Cortex of kidney (tissue), 1 donor: ENCODE data around the gene TSHZ2.
"Not testable (repeated sequence)": the region's sequence is repeated elsewhere in the genome, so short reads cannot be mapped to it uniquely, and the experiment has no call there.

Source experiments
- DNase-seq: peaks from one replicate; lab custom pipeline; 2025; lab: John Stamatoyannopoulos, UW

The TSHZ2 gene

DNA sequence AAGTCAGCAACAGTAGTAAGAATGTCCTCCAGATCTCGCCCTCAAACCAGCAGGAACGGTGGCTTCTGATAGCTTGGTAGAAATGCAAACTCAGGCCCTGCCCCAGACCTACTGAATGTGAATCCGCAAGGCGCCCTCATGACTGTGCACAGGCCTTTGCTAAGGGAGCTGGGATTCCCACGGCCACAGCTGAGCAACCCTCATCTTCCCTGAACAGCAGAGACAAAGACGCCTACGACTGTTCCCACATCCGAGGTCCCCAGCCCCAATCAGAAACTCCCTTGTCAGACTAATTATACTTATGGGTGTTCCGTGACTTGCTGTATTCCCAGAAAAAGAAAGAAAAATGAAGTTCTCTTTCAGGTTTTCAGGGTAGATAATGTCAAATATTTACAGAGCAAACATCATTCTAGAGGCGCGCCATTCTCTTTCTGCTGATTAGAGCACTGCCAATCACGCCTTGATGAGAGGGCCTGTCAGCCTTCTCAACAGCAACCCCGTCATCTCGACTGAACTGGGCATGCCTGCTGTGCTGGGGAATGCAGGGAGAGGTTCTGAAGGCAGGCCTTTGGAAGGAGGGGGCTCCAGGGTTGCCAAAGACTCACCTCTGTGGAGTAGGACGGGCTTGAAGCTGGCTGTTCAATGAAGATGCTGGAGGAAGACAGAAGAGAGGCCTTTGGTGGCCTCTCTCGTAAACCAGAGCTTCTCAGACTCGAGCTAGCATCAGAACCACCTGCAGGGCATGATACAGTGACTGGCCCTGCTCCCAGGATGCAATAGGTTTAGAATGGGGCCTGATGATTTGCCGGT is 541.5 kb downstream of the TSHZ2 start:
- DNase-seq = no peak

DNA sequence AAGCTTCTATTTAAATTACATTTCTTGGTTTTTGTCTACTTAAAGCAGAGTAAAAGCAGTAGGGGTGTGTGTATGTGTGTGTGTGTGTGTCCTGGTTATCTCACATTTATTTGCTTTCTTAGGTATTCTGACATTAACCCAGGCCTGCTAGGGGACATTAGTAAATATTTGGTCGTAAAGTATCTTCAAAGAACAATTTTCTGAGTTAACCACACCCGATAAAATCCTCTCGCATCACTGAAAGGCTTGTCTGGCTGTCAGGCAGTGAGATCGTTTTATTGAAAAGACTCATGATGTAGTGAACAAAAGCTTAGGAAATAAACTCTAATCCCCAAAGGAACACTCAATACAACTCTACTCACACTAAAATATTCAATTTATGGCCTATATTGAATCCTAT is 543.6 kb downstream of the TSHZ2 start:
- no peak for DNase-seq

DNA sequence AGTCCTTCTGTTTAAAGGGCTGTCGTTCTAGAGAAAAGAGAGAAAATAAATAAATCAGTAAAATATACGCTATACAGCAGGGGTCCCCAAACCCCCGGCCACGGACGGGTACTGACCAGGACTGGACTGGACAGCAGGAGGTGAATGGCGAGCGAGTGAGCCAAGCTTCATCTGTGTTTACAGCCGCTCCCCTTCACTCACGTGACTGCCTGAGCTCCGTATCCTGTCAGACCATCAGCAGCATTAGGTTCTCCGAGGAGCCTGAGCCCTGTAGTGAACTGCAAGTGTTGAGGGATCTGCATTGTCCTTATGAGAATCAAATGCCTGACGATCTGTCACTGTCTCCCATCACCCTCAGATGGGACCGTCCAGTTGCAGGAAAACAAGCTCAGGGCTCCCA is 545.0 kb downstream of the TSHZ2 start:
- no peak for DNase-seq

DNA sequence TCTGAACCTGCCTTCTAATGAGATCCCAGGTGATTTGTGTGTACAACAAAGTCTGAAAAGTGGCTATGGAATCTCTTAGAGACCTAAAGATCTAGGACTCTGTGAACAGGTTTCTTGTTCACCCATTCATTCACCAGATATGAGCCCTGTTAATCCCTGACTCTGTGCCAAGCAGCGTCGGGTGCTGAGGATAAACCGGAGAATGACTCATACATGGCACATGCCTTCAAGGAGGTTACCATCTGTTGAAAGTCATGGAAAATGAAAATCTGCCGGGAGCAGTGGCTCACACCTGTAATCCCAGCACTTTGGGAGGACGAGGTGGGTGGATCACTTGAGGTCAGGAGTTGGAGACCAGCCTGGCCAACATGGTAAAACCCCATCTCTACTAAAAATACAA is 549.3 kb downstream of the TSHZ2 start:
- DNase-seq = not testable (repeated sequence)

DNA sequence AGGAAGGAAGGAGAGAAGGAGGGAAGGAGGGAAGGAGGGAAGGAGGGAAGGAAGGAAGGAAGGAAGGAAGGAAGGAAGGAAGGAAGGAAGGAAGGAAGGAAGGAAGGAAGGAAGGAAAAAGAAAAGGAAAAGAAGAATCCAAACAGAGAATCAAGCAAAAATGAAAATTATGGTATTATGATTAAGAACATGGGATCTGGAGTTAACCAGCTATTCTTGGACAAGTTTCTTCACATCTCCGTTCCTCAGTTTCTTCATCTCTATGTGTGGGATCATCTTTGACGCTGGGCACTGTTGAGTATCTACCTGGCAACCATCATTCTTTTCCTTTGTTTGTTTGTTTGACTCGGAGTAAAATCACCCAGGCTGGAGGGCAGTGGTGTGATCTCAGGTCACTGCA is 549.9 kb downstream of the TSHZ2 start:
- DNase-seq = no peak

DNA sequence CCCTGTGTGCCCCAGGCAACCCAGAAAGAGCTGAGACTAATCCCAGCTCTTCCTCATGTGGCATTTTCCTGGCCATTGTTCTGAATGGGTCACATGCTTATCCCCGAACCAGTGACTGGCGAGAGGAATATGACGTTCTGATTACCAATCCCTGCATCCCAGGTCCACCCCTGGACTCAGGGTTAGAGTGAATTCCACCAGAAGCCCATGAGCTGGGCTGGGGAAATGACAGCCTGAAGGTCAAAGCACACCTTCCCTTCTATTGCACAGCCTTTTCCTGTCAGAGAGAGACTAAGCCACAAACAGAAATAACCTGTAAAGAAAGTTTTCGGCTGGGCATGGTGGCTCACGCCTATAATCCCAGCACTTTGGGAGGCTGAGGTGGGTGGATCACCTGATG is 550.5 kb downstream of the TSHZ2 start:
- DNase-seq = no peak

DNA sequence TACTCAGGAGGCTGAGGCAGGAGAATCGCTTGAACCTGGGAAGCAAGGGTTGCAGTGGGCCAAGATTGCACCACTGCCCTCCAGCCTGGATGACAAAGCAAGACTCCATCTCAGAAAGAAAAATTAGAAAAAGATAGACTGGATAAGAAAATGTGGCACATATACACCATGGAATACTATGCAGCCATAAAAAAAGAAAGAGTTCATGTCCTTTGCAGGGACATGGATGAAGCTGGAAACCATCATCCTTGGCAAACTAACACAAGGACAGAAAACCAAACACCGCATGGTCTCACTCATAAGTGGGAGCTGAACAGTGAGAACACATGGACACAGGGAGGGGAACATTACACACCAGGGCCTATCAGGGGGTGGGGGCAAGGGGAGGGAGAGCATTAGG is 551.5 kb downstream of the TSHZ2 start:
- not testable (repeated sequence) for DNase-seq

DNA sequence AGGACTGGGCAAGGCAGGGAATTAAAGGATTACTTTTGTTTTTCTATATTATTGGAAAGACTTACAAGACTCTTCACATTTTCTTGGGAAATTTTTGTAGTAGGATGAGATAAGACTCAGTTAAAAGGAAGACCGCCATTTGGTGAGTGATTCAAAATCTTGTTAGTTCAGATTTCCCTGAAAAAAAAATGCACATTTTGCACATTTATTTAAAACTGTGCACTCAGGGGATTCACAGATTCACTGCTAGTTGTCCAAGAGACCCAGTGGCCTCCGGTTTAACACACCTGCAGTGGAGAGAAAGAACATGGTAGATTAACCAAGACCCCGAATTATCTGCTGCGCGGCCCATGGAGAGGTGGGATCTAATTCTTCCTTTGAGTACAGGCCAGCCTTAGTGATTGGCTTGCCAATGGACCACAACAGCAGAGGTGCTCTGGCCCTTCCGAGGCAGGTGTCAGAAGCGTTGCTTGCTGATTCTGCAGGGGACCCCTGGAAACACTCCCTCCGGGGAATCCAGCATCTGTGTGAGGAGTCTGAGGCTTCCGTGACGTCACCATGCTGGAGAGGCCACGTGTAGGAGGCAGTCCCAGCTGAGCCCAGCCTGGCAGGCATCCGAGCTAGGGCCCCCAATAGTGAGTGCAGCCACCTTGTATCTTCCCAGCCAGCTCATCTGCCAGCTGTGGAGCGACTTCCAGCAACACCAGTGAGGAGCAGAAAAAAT is 552.6 kb downstream of the TSHZ2 start:
- no peak for DNase-seq

DNA sequence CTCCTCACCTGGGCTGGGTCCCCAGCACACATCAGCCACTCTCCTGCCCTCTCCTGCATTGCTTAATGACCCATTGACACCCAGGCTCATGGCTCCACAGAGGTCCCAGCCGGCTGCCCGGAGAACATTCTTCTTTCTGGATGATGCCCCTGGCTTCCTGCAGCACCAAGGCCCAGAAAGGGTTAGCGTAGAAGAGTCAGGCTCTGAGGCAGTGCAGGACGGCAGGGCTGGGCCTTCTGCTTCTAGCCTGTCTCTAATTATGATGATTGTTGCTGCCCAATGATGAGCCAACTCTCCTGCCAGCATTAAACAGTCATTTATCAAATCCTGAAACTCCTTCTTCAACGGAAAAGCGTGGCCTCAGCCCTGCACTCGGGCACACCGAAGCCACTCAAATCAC is 555.0 kb downstream of the TSHZ2 start:
- no peak for DNase-seq

DNA sequence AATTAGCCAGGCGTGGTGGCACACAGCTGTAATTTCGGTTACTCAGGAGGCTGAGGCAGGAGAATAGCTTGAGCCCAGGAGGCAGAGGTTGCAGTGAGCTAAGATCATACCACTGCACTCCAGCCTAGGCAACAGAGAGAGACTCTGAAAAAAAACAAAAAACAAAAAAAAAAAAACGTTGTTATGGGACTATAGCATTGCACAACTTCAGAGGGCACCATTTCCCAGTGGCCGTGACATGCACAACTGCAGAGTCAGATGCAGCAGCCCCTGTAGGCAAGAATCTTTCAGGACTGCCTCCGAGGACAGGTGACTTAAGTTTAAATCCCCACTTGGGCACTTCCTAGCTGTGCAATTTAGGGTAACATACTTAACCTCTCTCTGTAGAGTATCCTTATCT is 557.5 kb downstream of the TSHZ2 start:
- DNase-seq = no peak

DNA sequence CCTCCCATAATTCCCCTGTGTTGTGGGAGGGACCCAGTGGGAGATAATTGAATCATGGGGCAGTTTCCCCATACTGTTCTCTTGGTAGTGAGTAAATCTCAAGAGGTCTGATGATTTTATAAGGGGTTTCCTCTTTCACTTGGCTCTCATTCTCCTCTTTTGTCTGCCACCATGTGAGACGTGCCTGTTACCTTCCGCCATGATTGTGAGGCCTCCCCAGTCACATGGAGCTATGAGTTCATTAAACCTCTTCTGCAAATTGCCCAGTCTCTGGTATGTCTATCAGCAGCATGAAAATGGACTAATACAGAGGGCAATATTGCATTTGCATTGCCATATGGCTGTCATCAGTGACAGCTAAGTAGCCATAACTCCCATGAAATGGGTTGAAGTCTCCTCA is 558.3 kb downstream of the TSHZ2 start:
- DNase-seq = no peak

DNA sequence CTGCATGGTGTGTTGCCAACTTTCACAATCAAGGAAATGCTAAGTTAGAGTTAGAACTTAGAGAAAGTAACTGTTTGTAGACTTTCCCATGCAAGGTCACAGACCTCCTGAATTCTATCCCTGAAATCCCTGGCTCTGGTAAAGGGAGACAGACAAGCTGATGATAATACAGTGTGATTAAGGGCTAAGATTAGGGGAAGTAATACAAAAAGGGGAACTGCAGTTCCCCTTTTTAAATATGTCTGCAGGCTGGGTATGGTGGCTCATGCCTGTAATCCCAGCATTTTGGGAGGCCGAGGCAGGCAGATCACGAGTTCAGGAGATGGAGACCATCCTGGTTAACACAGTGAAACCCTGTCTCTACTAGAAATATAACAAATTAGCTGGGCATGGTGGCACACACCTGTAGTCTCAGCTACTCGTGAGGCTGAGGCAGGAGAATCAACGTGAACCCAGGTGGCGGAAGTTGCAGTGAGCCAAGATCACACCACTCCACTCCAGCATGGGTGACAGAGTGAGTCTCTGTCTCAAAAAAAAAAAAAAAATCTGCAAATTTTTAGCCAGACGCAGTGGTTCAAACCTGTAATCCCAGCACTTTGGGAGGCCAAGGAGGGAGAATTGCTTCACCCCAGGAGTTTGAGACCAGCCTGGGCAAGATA is 560.6 kb downstream of the TSHZ2 start:
- DNase-seq = not testable (repeated sequence)

DNA sequence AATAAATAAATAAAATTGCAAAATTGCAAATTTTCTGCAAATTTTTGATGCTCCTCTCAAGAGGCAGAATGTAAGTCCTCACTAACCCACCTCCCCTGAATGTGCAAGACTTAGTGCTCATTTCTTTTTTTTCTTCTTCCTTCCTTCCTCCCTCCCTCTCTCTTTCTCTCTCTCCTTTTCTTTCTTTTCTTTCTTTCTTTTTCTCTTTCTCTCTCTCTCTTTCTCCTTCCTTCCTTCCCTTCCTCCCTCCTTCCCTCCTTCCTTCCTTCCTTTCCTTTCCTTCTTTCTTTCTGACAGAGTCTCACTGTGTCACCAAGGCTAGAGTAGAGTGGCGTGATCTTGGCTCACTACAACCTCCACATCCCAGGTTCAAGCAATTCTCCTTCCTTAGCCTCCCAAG is 561.3 kb downstream of the TSHZ2 start:
- no peak for DNase-seq

DNA sequence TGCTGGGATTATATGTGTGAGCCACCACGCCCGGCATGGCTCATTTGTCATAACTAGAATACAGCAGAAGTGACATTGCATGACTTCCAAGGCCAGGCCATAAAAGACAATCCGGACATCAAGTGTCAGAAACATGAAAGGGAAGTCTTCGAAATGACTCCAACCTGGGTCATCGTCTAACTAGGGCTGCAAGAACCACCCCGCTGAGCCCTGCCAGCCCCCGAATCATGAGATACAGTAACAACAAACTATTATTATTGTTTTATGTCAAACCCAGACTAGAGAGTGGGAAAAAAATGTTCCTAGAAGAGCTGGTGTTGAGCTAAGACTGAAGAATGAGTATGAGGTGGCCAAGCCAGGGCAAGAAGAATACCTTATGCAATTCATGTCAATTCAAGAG is 561.9 kb downstream of the TSHZ2 start:
- no peak for DNase-seq

DNA sequence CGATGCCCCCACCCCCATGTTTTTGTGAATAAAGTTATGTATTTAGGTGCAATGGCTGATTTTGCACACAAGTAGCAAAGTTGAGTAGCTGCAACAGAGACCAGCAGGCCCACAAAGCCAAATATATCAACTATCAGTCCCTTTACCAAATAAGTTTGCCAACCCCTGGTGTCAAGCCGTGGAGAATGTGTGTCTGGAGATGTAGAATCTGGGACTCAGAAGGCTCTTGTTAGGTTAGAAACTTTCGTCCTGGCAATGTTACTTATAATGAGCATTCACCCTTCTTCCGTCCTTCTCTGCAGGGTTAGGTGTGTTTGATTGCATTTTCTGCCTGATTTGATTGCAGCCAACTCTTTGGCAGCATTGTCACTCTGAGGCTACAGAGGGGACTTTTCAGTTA is 563.7 kb downstream of the TSHZ2 start:
- DNase-seq = no peak

DNA sequence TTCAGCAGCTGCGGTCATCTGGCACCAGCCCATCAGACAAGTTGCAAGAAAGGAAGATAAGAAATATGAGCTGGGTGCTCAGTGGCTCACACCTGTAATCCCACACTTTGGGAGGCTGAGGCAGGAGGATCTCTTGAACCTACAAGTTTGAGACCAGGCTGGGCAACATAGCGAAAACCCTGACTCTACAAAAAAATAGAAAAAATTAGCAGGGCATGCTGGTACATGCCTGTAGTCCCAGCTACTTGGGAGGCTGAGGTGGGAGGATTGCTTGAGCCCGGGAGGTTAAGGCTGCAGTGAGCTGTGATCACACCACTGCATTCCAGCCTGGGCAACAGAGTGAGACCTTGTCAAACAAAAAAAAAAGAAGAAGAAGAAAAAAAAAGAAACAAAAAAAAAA is 564.2 kb downstream of the TSHZ2 start:
- DNase-seq = not testable (repeated sequence)

DNA sequence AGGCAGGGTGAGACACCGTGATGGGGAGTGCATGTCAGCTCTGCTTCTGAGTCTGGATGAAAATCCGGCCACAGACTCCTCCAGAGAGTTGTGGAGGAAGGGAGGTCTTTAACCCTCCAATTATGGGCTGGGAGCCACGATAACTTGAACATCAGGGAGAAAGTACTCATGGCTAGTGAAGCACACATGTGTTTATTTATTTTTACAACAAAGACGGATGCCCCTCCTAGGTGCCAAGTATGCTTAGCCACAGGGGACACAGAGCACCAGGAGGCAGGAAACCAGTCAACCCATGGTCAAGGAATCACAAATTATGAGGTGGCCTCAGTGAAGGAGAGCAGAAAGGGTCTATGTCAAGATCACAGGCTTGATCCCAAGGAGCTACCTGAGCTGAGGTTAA is 567.4 kb downstream of the TSHZ2 start:
- DNase-seq = no peak
